SK-N-MC (cell line): ENCODE measurements around the gene CP.

Source experiments
- EZH2 ChIP-seq: fragments of 200-600 bp; sonication (generic); IDR thresholded peaks from one replicate; pipeline ENCODE4 v1.6.1; 2017; ENCODE audit warnings: antibody characterized with exemption
- FOXP2 ChIP-seq: optimal IDR thresholded peaks from 2 replicates; pipeline ENCODE3; 2011; ENCODE audit warnings: mild to moderate bottlenecking, moderate library complexity; ENCODE audit not compliant: insufficient read depth; ENCODE audit errors: extremely low read length, control extremely low read depth
- POLR2AphosphoS5 ChIP-seq: IDR thresholded peaks from 2 replicates; pipeline ENCODE4 v1.6.1; 2012; ENCODE audit warnings: mild to moderate bottlenecking, low read depth, low read length, borderline replicate concordance

- TF ChIP-seq POLR2AphosphoS5: no peak
- TF ChIP-seq EZH2: no peak
- TF ChIP-seq FOXP2: no peak
These were observed 13.1 kb upstream of the CP start for GRCh38 chr3:149234671-149235245.
